GM21367 (cell line): ENCODE results near the gene ARL16.
A peak's percentile ranks its signal among the peaks of the same experiment; 100 is the strongest.

Source experiments
- ATAC-seq: cut with Tn5 transposase; IDR thresholded peaks from one replicate; pipeline ENCODE4 v1.9.1; 2021; ENCODE audit not compliant: unreplicated experiment

The ARL16 gene

GRCh38 chr17:81673561-81674258 lies 9.9 kb downstream of the ARL16 start:
- no peak for ATAC-seq

GRCh38 chr17:81672954-81673353 lies 10.6 kb downstream of the ARL16 start:
- ATAC-seq: no peak

GRCh38 chr17:81672504-81672903 lies 11.1 kb downstream of the ARL16 start:
- no peak for ATAC-seq

- ATAC-seq: no peak
Observed at GRCh38 chr17:81667754-81668153, 15.8 kb downstream of the ARL16 start.

GRCh38 chr17:81666342-81667191 lies 17.0 kb downstream of the ARL16 start, which contains the start of the genes CCDC137 and OXLD1:
CCDC137 (plus strand) TSS chr17:81666737; CDS start chr17:81666767, 30 bp downstream.
OXLD1 (minus strand) TSS chr17:81666605; CDS start chr17:81666577, 28 bp downstream.
- peak; percentile 80 for ATAC-seq

- peak; percentile 9 for ATAC-seq
Observed at GRCh38 chr17:81666092-81666341, 17.6 kb downstream of the ARL16 start.

- ATAC-seq: no peak
Observed at GRCh38 chr17:81665205-81666091, 18.1 kb downstream of the ARL16 start.

GRCh38 chr17:81664051-81664470 lies 19.5 kb downstream of the ARL16 start:
- ATAC-seq: no peak

- ATAC-seq: no peak
Observed at GRCh38 chr17:81662002-81662401, 21.6 kb downstream of the ARL16 start.

- ATAC-seq: no peak
Observed at GRCh38 chr17:81660441-81660840, 23.2 kb downstream of the ARL16 start.

GRCh38 chr17:81659038-81659437 lies 24.6 kb downstream of the ARL16 start:
- no peak for ATAC-seq

GRCh38 chr17:81656835-81657234 lies 26.8 kb downstream of the ARL16 start:
- no peak for ATAC-seq

GRCh38 chr17:81656118-81656743 lies 27.4 kb downstream of the ARL16 start, which contains the start of gene PDE6G:
PDE6G (minus strand) TSS chr17:81656542; CDS start chr17:81653305, 3,237 bp downstream.
- ATAC-seq: no peak

GRCh38 chr17:81655378-81656117 lies 28.0 kb downstream of the ARL16 start:
- ATAC-seq: no peak

GRCh38 chr17:81652906-81653771 lies 30.5 kb downstream of the ARL16 start:
- no peak for ATAC-seq

GRCh38 chr17:81651692-81652091 lies 31.9 kb downstream of the ARL16 start:
- ATAC-seq: no peak

GRCh38 chr17:81650951-81651350 lies 32.6 kb downstream of the ARL16 start:
- no peak for ATAC-seq

- no peak for ATAC-seq
Observed at GRCh38 chr17:81648707-81649085, 34.9 kb downstream of the ARL16 start.

GRCh38 chr17:81648013-81648706 lies 35.4 kb downstream of the ARL16 start:
- ATAC-seq: no peak
